ENCODE measurements around the gene VWC2.

- TF ChIP-seq BCL6 (CRISPR knock-in tag; IDR thresholded peaks at IDR 0.05) (no peak), POLR2A (IDR thresholded peaks at IDR 0.05; ENCODE audit: insufficient read depth in 1 of 2, low read depth in 2 of 2, low read length in 2 of 2) (no peak), ZNF512 (CRISPR knock-in tag; IDR thresholded peaks at IDR 0.05) (no peak), MTA1 (CRISPR knock-in tag; IDR thresholded peaks at IDR 0.05; ENCODE audit: borderline replicate concordance) (no peak), AGO2 (optimal IDR thresholded peaks at IDR 0.05; ENCODE audit: low read depth, low read length) (no peak), ZNF138 (CRISPR knock-in tag; IDR thresholded peaks at IDR 0.05; ENCODE audit: low read depth) (no peak), IRF1 (CRISPR knock-in tag; IDR thresholded peaks at IDR 0.05; ENCODE audit: low read depth) (no peak), REST (IDR thresholded peaks at IDR 0.05; ENCODE audit: borderline replicate concordance in 1 of 2, low read depth in 1 of 2, low read length in 2 of 2) (no peak), ZNF460 (CRISPR knock-in tag; IDR thresholded peaks at IDR 0.05; ENCODE audit: borderline replicate concordance) (no peak), RAD21 (CRISPR knock-in tag; IDR thresholded peaks at IDR 0.05) (no peak)
These were observed 5.2 kb upstream of the VWC2 start for GRCh38 chr7:49768254-49768653.

All from HepG2 (cell line).